GM18858 (cell line): ENCODE measurements around the gene ZBTB44.
"Not testable (repeated sequence)": the region's sequence is repeated elsewhere in the genome, so short reads cannot be mapped to it uniquely, and the experiment has no call there.

ENCODE experiments used
- ATAC-seq: cut with Tn5 transposase; IDR thresholded peaks from one replicate; pipeline ENCODE4 v1.9.1; 2021; ENCODE audit not compliant: unreplicated experiment

ZBTB44 gene

DNA sequence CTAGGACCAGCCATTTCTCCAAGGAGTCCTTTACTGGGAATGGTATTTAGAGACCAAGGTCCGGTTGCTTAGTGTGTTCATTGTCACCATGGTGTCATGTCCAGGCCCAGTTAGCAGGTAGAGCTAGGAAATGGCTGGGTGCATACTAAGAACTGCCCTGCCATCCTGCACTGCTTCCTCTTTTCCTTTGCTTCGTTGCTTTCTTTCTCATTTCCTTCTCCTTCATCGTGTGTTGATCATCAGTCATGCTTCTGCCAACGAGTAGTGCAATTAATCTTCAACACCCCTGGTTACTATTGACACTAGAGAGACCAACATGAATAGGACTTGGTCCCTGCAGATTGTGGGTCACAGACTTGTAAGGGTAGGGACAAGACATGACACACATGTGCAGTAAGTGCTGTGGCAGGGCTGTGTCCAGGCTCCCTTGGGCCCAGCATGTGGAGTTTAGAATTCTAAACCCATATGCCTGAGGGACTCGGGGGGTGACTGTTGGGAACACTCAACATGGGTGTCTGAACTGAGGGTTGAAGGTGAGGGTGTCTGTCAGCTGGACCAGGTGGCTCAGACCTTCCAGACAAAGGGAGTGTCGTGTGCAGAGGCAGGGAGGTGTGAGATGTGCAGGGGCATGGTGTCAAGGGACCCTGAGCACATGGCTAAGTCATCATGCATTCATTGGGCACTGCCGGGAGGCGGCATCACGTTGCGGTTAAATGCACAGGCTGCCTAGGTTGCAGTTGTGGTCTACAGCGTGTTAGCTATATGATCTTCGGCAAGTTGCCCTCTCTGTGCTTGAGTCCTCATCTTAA, 112.5 kb downstream of the ZBTB44 start:
- no peak for ATAC-seq

- no peak for ATAC-seq
Measured at GRCh38 chr11:130201026-130201425, 113.7 kb downstream of the ZBTB44 start.

DNA sequence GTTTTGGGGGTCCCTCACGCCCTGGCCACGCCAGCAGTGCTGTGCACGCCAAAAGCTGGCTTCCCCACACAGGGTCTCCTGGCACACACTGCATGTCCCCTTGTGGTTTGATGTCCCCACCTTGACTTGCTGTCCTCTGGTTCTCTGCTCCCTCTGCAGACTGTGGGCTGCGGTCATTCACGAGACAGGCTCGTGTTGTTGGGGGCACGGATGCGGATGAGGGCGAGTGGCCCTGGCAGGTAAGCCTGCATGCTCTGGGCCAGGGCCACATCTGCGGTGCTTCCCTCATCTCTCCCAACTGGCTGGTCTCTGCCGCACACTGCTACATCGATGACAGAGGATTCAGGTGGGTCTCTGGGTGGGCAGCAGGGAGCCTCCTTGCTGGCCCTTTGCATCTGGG, 114.9 kb downstream of the ZBTB44 start:
- ATAC-seq = no peak

DNA sequence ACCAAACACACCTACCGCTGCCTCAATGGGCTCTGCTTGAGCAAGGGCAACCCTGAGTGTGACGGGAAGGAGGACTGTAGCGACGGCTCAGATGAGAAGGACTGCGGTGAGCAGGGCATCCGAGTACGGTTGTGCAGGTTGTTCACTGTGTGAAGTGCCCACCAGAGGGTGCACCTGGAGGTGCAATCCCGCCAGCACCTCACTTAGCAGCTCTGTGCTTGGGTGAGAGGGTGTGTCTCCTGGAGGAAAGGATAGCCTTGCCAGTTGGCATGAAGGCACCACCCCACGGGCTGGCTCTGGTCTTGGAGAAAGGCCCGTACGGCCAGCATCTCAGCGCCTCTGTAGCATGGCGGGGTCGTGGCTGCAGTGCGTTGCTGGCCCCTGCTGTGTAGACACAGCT, 115.8 kb downstream of the ZBTB44 start:
- no peak for ATAC-seq

- ATAC-seq = no peak
Measured at GRCh38 chr11:130198292-130198691, 116.4 kb downstream of the ZBTB44 start.

GRCh38 chr11:130197386-130198035, 117.2 kb downstream of the ZBTB44 start:
- ATAC-seq = no peak

DNA sequence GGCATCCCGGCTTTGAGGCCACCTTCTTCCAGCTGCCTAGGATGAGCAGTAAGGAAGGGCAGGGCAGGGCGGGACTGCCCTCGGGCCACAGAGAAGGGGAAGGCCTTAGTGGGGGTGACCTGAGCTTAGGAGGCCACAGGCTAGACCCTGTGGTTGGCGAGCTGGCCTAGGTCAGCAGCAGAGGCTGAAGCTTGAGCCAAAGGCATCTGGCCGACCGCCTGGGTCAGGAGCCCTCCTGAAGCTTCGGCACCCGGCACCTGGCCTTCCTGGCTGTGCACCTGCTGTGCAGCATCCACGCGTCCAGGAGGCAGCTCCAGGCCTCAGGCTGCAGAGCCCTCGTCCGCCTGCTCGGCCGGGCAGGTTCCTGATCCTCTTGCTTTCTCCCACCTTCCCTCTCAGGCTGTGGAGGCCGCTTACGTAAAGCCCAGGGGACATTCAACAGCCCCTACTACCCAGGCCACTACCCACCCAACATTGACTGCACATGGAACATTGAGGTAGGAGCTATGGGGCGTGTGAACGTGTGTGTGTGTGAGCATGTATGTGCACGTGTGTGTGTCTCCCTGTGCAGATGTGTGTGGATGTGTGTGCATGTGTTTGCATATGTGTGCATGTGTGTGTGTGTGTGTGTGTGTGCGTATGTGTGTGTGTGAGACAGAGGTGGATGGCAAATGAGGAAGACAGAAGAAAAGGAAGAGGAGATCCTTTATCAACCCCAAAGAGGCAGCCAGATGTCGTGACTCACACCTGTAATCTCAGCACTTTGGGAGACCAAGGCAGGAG, 120.3 kb downstream of the ZBTB44 start:
- no peak for ATAC-seq

DNA sequence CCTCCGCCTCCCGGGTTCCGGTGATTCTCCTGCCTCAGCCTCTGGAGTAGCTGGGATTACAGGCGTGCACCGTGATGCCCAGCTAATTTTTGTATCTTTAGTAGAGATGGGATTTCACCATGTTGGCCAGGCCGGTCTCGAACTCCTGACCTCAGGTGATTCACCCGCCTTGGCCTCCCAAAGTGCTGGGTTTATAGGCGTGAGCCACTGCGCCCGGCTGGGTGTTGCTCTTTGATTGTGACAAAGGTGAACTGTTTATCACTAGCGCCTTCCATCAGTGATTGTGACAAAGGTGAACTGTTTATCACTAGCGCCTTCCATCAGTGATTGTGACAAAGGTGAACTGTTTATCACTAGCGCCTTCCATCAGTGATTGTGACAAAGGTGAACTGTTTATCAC, 121.2 kb downstream of the ZBTB44 start:
- ATAC-seq = not testable (repeated sequence)

GRCh38 chr11:130192845-130193267, 121.9 kb downstream of the ZBTB44 start:
- no peak for ATAC-seq

- ATAC-seq = no peak
Measured at GRCh38 chr11:130191896-130192295, 122.8 kb downstream of the ZBTB44 start.

- no peak for ATAC-seq
Measured at GRCh38 chr11:130190371-130190881, 124.3 kb downstream of the ZBTB44 start.

GRCh38 chr11:130189492-130190210, 125.1 kb downstream of the ZBTB44 start:
- ATAC-seq = no peak

- no peak for ATAC-seq
Measured at GRCh38 chr11:130188585-130189347, 126.0 kb downstream of the ZBTB44 start.

DNA sequence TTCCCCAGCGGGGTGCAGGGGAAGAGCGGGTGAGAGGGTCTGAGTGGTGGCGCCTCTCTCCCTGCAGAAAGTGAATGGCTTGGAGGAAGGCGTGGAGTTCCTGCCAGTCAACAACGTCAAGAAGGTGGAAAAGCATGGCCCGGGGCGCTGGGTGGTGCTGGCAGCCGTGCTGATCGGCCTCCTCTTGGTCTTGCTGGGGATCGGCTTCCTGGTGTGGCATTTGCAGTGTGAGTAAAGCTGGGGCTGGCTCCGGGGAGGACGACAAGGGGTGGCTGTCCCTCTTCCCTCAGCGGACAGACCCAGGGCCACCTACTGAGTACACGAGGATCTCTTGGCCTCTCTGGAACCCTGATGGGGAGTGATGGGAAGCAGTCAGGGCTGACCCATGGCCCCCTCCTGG, 126.7 kb downstream of the ZBTB44 start:
- no peak for ATAC-seq

GRCh38 chr11:130187096-130187495, 127.6 kb downstream of the ZBTB44 start:
- ATAC-seq = no peak

DNA sequence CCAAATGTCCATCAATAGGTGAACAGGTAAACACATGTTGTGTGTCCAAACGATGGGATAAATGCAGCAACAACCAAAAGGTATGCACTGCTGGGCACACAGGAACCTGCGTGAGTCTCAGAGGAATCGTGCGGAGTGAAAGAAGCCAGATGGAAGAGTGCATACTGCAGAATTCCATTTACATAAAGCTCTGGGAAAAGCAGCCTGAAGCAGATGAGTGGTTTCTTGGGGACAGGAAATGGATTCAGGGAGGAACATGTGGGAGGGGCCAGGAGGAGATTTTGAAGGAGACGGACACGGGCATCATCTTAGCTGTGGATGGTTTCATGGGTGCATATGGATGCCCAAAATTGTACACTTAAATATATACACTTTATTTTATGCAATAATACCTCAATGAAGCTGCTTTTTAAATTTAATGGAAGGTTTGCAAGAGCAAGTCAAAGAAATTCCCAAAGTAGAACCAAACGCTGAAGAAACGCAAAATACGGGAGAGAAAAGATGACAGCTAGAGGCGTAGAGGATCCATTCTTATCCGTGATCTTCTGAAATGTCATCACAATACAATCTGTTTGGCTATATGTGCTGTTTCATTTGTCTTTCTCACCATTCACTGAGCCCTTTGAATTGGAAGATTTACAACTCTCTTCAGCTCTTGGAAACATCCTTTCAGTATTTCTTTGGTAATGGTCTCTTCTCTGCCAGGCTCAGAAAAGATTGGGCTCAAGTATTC, 130.7 kb downstream of the ZBTB44 start:
- no peak for ATAC-seq

GRCh38 chr11:130181295-130182272, 133.1 kb downstream of the ZBTB44 start:
- no peak for ATAC-seq

GRCh38 chr11:130180896-130181294, 133.8 kb downstream of the ZBTB44 start:
- no peak for ATAC-seq
